ENCODE data around the gene ARHGAP1. TPM values are rescaled to one million over a fixed set of nuclear protein-coding genes. Genes with fewer than 3 reads are reported as not detected.

Gene ARHGAP1
- total and polyA plus RNA-seq, 9 of the 15 experiments (the other 6 are each of a cell fraction or from before 2014, with no cell fraction given): 3.6 to 30.4 (median 8.2) TPM

DNA sequence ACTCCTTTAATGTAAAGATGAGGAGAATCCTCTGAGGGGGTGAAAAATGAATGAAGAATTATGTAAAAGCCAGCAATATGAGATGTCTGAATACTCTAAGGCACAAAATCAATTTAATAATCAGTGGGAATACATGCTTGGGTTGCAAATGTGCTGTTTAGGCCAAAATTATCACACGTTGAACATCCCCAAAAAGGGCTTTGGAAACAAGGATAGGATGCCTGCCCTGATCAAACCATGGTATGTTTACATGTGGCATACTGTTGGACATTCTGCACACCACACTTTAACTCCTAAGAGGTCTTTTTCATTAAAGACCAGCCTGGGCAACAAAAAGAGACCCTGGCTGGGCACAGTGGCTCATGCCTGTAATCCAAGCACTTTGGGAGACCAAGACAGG is 44.9 kb upstream of the ARHGAP1 start:
- FAIRE-seq (no peak), ATAC-seq (no peak), DNase-seq (ENCODE audit: extremely low read depth in 1 of 4, low spot score in 3 of 4) (no peak)
- CTCF ChIA-PET (ENCODE audit: low intra/inter-chr PET ratio): no interaction called here
- Histone ChIP-seq H3K9ac (ENCODE audit: insufficient read depth in 1 of 2, low read depth in 2 of 2, low read length in 2 of 2) (no peak overlapping the region), H3K4me1 (replicated peaks in 1 of 2; ENCODE audit: control insufficient read depth in 2 of 2, insufficient read depth in 2 of 2, low read length in 2 of 2) (no peaks in the 10 kb centered on the region), H4K20me1 (replicated peaks; ENCODE audit: control insufficient read depth, insufficient read depth, low read length) (no peaks in the 10 kb centered on the region), H3K27me3 (ENCODE audit: control insufficient read depth in 2 of 2, insufficient read depth in 2 of 2, low read length in 2 of 2) (no peaks in the 10 kb centered on the region), H3K4me3 (no peak overlapping the region), H3K9me3 (replicated peaks; ENCODE audit: control insufficient read depth, insufficient read depth, low read depth, low read length) (no peaks in the 10 kb centered on the region), H2AFZ (ENCODE audit: low read depth, low read length) (no peak overlapping the region), H3K9me1 (ENCODE audit: control insufficient read depth, insufficient read depth, low read length) (no peaks in the 10 kb centered on the region), H3K4me2 (ENCODE audit: insufficient read depth, low read length) (no peak overlapping the region), H3K27ac (ENCODE audit: extremely low read depth, low read depth, low read length) (no peak overlapping the region), H3K79me2 (ENCODE audit: control insufficient read depth, insufficient read depth, low read length) (no peaks in the 10 kb centered on the region), H3K36me3 (ENCODE audit: control insufficient read depth, insufficient read depth, low read length) (peaks cover 88% of the 10 kb centered on the region)
- intact Hi-C loops (cut with micrococcal nuclease) (no loop called here), in situ Hi-C loops (cut with MboI) (loop anchor here (10.0 kb wide), 1 partner anchor 389 kb away; no protein-coding TSS in a partner anchor)
- 47% methylated on average over 1 of the region's 1 CpG for WGBS (ENCODE audit: insufficient coverage, low coverage, missing lambda C conversion rate)
- POLR2A ChIA-PET: no interaction called here
- no TSS peak for BruUV-seq (replicated peaks)
- TF ChIP-seq KDM2B (CRISPR knock-in tag; IDR thresholded peaks at IDR 0.05) (no peak), KAT2B (IDR thresholded peaks at IDR 0.05; ENCODE audit: low read depth, low read length) (no peak), TGIF2 (CRISPR knock-in tag; IDR thresholded peaks at IDR 0.05) (no peak), NFIX (CRISPR knock-in tag; IDR thresholded peaks at IDR 0.05; ENCODE audit: low read depth) (no peak), ZNF274 (IDR thresholded peaks at IDR 0.05; ENCODE audit: borderline replicate concordance, low read depth, low read length) (no peak), NFATC3 (IDR thresholded peaks at IDR 0.05) (no peak), MAZ (CRISPR knock-in tag; conservative IDR thresholded peaks at IDR 0.05 in 1 of 2, IDR thresholded peaks at IDR 0.05 in 1 of 2) (no peak), TRIM24 (IDR thresholded peaks at IDR 0.05) (no peak), SMAD1 (IDR thresholded peaks at IDR 0.05; ENCODE audit: low read depth, low read length, partially characterized antibody) (no peak)
- TF ChIP-seq, protein P1, sequence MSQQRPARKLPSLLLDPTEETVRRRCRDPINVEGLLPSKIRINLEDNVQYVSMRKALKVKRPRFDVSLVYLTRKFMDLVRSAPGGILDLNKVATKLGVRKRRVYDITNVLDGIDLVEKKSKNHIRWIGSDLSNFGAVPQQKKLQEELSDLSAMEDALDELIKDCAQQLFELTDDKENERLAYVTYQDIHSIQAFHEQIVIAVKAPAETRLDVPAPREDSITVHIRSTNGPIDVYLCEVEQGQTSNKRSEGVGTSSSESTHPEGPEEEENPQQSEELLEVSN (IDR thresholded peaks at IDR 0.05; ENCODE audit: borderline replicate concordance in 1 of 2, extremely low read depth in 1 of 2, insufficient read depth in 1 of 2, insufficient read length in 1 of 2, low read depth in 1 of 2, low read length in 1 of 2, poor library complexity in 1 of 2, severe bottlenecking in 1 of 2): no peak
- TF ChIP-seq, protein P2, sequence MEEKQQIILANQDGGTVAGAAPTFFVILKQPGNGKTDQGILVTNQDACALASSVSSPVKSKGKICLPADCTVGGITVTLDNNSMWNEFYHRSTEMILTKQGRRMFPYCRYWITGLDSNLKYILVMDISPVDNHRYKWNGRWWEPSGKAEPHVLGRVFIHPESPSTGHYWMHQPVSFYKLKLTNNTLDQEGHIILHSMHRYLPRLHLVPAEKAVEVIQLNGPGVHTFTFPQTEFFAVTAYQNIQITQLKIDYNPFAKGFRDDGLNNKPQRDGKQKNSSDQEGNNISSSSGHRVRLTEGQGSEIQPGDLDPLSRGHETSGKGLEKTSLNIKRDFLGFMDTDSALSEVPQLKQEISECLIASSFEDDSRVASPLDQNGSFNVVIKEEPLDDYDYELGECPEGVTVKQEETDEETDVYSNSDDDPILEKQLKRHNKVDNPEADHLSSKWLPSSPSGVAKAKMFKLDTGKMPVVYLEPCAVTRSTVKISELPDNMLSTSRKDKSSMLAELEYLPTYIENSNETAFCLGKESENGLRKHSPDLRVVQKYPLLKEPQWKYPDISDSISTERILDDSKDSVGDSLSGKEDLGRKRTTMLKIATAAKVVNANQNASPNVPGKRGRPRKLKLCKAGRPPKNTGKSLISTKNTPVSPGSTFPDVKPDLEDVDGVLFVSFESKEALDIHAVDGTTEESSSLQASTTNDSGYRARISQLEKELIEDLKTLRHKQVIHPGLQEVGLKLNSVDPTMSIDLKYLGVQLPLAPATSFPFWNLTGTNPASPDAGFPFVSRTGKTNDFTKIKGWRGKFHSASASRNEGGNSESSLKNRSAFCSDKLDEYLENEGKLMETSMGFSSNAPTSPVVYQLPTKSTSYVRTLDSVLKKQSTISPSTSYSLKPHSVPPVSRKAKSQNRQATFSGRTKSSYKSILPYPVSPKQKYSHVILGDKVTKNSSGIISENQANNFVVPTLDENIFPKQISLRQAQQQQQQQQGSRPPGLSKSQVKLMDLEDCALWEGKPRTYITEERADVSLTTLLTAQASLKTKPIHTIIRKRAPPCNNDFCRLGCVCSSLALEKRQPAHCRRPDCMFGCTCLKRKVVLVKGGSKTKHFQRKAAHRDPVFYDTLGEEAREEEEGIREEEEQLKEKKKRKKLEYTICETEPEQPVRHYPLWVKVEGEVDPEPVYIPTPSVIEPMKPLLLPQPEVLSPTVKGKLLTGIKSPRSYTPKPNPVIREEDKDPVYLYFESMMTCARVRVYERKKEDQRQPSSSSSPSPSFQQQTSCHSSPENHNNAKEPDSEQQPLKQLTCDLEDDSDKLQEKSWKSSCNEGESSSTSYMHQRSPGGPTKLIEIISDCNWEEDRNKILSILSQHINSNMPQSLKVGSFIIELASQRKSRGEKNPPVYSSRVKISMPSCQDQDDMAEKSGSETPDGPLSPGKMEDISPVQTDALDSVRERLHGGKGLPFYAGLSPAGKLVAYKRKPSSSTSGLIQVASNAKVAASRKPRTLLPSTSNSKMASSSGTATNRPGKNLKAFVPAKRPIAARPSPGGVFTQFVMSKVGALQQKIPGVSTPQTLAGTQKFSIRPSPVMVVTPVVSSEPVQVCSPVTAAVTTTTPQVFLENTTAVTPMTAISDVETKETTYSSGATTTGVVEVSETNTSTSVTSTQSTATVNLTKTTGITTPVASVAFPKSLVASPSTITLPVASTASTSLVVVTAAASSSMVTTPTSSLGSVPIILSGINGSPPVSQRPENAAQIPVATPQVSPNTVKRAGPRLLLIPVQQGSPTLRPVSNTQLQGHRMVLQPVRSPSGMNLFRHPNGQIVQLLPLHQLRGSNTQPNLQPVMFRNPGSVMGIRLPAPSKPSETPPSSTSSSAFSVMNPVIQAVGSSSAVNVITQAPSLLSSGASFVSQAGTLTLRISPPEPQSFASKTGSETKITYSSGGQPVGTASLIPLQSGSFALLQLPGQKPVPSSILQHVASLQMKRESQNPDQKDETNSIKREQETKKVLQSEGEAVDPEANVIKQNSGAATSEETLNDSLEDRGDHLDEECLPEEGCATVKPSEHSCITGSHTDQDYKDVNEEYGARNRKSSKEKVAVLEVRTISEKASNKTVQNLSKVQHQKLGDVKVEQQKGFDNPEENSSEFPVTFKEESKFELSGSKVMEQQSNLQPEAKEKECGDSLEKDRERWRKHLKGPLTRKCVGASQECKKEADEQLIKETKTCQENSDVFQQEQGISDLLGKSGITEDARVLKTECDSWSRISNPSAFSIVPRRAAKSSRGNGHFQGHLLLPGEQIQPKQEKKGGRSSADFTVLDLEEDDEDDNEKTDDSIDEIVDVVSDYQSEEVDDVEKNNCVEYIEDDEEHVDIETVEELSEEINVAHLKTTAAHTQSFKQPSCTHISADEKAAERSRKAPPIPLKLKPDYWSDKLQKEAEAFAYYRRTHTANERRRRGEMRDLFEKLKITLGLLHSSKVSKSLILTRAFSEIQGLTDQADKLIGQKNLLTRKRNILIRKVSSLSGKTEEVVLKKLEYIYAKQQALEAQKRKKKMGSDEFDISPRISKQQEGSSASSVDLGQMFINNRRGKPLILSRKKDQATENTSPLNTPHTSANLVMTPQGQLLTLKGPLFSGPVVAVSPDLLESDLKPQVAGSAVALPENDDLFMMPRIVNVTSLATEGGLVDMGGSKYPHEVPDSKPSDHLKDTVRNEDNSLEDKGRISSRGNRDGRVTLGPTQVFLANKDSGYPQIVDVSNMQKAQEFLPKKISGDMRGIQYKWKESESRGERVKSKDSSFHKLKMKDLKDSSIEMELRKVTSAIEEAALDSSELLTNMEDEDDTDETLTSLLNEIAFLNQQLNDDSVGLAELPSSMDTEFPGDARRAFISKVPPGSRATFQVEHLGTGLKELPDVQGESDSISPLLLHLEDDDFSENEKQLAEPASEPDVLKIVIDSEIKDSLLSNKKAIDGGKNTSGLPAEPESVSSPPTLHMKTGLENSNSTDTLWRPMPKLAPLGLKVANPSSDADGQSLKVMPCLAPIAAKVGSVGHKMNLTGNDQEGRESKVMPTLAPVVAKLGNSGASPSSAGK (IDR thresholded peaks at IDR 0.05): no peak
